GM23338 (cell line): ENCODE measurements around the gene U2SURP. TPM values are rescaled to one million over a fixed set of nuclear protein-coding genes. Genes with fewer than 3 reads are reported as not detected.

Experiments
- ATAC-seq: fragments of 200-7000 bp; cut with Tn5 transposase; 3 replicates; pipeline ENCODE4 v1.9.1; 2020
- DNase-seq: peaks from one replicate; pipeline ENCODE4 v3.0.0-alpha.2; 2015; ENCODE audit warnings: low spot score
- H2AFZ ChIP-seq: fragments of 200-600 bp; sonication (generic); 2 replicates; pipeline ENCODE4 v1.8.0; 2016; ENCODE audit warnings: antibody characterized with exemption, mild to moderate bottlenecking, moderate library complexity
- H3F3A ChIP-seq: fragments of 200-600 bp; sonication (generic); replicated peaks from 2 replicates; pipeline ENCODE4 v1.8.0; 2017; ENCODE audit warnings: antibody characterized with exemption, mixed run types, low read depth
- H3K27ac ChIP-seq: fragments of 200-600 bp; sonication (generic); 2 replicates; pipeline ENCODE4 v1.6.1; 2016; ENCODE audit warnings: low read depth
- H3K27me3 ChIP-seq: fragments of 200-600 bp; sonication (generic); 2 replicates; pipeline ENCODE4 v1.8.0; 2016; ENCODE audit warnings: mild to moderate bottlenecking, mixed run types, moderate library complexity; ENCODE audit not compliant: insufficient read depth
- H3K36me3 ChIP-seq: fragments of 200-600 bp; sonication (generic); 2 replicates; pipeline ENCODE4 v1.8.0; 2016; ENCODE audit warnings: mild to moderate bottlenecking; ENCODE audit not compliant: insufficient read depth
- H3K4me1 ChIP-seq: fragments of 200-600 bp; sonication (generic); 2 replicates; pipeline ENCODE4 v1.8.0; 2016; ENCODE audit warnings: mild to moderate bottlenecking, moderate library complexity; ENCODE audit not compliant: insufficient read depth
- H3K4me2 ChIP-seq: fragments of 200-600 bp; sonication (generic); 2 replicates; pipeline ENCODE4 v1.7.1; 2017; ENCODE audit warnings: mixed run types
- H3K4me3 ChIP-seq: fragments of 200-600 bp; sonication (generic); 2 replicates; pipeline ENCODE4 v1.6.1; 2016; ENCODE audit warnings: mixed run types
- H3K79me2 ChIP-seq: fragments of 200-600 bp; sonication (generic); replicated peaks from 2 replicates; pipeline ENCODE4 v1.8.0; 2017; ENCODE audit warnings: mild to moderate bottlenecking; ENCODE audit not compliant: insufficient read depth
- H3K9me2 ChIP-seq: fragments of 200-600 bp; sonication (generic); 2 replicates; pipeline ENCODE4 v1.8.0; 2017; ENCODE audit not compliant: insufficient read depth
- H4K20me1 ChIP-seq: fragments of 200-600 bp; sonication (generic); replicated peaks from 2 replicates; pipeline ENCODE4 v1.8.0; 2017; ENCODE audit warnings: mild to moderate bottlenecking; ENCODE audit not compliant: insufficient read depth
- H3K27ac Mint-ChIP-seq: 2 replicates; pipeline ENCODE4 v1.8.0; 2020; ENCODE audit warnings: inconsistent platforms, mild to moderate bottlenecking, moderate library complexity, mixed read lengths
- H3K27me3 Mint-ChIP-seq: 3 replicates; pipeline ENCODE4 v1.8.0; 2022; ENCODE audit warnings: low read depth, mild to moderate bottlenecking, moderate library complexity, mixed read lengths, inconsistent platforms; ENCODE audit not compliant: insufficient read depth, poor library complexity
- H3K36me3 Mint-ChIP-seq: 3 replicates; pipeline ENCODE4 v1.8.0; 2021; ENCODE audit warnings: low read depth, mild to moderate bottlenecking, inconsistent platforms, moderate library complexity, mixed read lengths
- H3K4me1 Mint-ChIP-seq: 3 replicates; pipeline ENCODE4 v1.8.0; 2020; ENCODE audit warnings: mild to moderate bottlenecking, inconsistent platforms, mixed read lengths
- H3K4me3 Mint-ChIP-seq: 3 replicates; pipeline ENCODE4 v1.8.0; 2021; ENCODE audit warnings: moderate library complexity, mild to moderate bottlenecking, inconsistent platforms, mixed read lengths
- H3K9me3 Mint-ChIP-seq: 3 replicates; pipeline ENCODE4 v1.8.0; 2020; ENCODE audit warnings: moderate library complexity, mild to moderate bottlenecking, inconsistent platforms, mixed read lengths
- CREB1 ChIP-seq: fragments of 250-450 bp; sonication (Bioruptor Pico); IDR thresholded peaks from 2 replicates; pipeline ENCODE4 v1.5.0; 2020; ENCODE audit warnings: low read depth, mild to moderate bottlenecking, moderate library complexity
- EZH2phosphoT487 ChIP-seq: fragments of 200-600 bp; sonication (generic); IDR thresholded peaks from one replicate; pipeline ENCODE4 v1.8.1; 2018; ENCODE audit warnings: antibody characterized with exemption; ENCODE audit not compliant: unreplicated experiment
- JUNB ChIP-seq: IDR thresholded peaks from one replicate; pipeline ENCODE4 v1.6.1; 2016; ENCODE audit warnings: antibody characterized with exemption; ENCODE audit not compliant: unreplicated experiment
- NANOG ChIP-seq: IDR thresholded peaks from 2 replicates; pipeline ENCODE4 v1.6.1; 2016; ENCODE audit warnings: antibody characterized with exemption, borderline replicate concordance
- POLR2AphosphoS5 ChIP-seq: IDR thresholded peaks from 2 replicates; pipeline ENCODE4 v1.6.1; 2016; ENCODE audit warnings: antibody characterized with exemption, low read depth
- STAT1 ChIP-seq: IDR thresholded peaks from one replicate; pipeline ENCODE4 v1.6.1; 2016; ENCODE audit warnings: antibody characterized with exemption; ENCODE audit not compliant: unreplicated experiment
- ZNF114 ChIP-seq: fragments of 250-450 bp; sonication (Bioruptor Pico); IDR thresholded peaks from 2 replicates; pipeline ENCODE4 v1.5.0; 2020; ENCODE audit warnings: mild to moderate bottlenecking, moderate library complexity
- ZNF331 ChIP-seq: fragments of 250-450 bp; sonication (Bioruptor Pico); IDR thresholded peaks from 2 replicates; pipeline ENCODE4 v1.5.0; 2020; ENCODE audit warnings: low read depth, mild to moderate bottlenecking, moderate library complexity
- long read RNA-seq: library from polyadenylated mRNA; unstranded; transcript quantifications from one replicate; pipeline ENCODE4 v2.0.0, GENCODE V29; 2020; ENCODE audit not compliant: unreplicated experiment
- polyA plus RNA-seq: library from polyadenylated mRNA; unstranded; fragments of >200 nt; fragmentation: Nextera tagmentation; extraction: Ambion mirVana; gene quantifications from 2 replicates; pipeline ENCODE4 v1.2.1, GENCODE V29; 2016
- total RNA-seq: library from RNA; depleted of rRNA; stranded (reverse); fragments of >200 nt; shearing (Covaris generic); gene quantifications from 2 replicates; pipeline ENCODE4 v1.2.3, GENCODE V29; 2014; rRNA removed
- TF ChIP-seq, protein P1 (sequence below): IDR thresholded peaks from one replicate; pipeline ENCODE4 v1.6.1; 2018; ENCODE audit warnings: antibody characterized with exemption; ENCODE audit not compliant: unreplicated experiment
- TF ChIP-seq, protein P2 (sequence below): IDR thresholded peaks from 2 replicates; pipeline ENCODE4 v1.6.1; 2016; ENCODE audit warnings: antibody characterized with exemption

The U2SURP gene
- total RNA-seq (108 and 116 TPM in 2 replicates), polyA plus RNA-seq (339 and 372 TPM in 2 replicates)
- long read RNA-seq, transcript U2SURP-215 (6 exons, 588 nt): major isoform, 24 of 54 reads
- long read RNA-seq, partial matches to known transcripts: 23 of 54 reads
- long read RNA-seq, other reads (novel, unspliced or antisense): 7 of 54 reads

DNA sequence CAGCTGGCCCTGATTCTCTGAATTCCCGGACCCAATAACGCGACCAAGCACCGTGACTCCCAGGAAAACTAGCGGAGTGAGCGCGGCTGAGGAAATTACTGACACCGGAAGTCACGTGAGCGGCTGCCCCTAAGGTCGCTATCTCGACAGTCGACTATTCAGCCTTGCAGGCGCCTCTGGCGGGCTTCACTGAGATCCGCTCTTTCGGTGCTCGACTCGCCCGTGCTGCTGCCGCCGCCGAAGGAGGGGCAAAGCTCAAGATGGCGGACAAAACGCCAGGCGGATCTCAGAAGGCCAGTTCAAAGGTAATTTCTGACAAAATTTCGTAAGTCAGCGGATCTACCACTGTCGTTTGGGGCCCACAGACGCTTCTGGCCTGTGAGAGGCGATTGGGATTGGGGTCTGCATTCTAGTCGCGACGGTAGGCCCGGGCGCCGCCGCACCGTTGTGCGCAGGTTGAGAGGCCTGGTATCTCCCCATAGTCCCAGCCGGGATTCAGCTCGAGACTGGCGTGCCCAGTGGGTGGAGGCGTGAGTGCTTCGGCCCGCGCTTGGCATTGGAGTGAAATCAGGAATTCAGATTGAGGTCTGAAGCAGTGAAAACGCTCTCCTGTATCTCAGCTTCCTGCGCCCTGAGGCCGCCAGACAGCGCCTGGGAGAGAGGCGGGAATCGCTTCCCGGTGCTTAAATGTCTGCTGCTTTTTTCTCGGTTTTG is at the start of gene U2SURP:
U2SURP (plus strand) TSS at position 202 of the 714 bp plus-strand sequence; CDS start at position 261, 59 bp downstream.
- Histone ChIP-seq H3K4me3 (peak within 1 kb of the TSS; percentile 88), H2AFZ (peak within 1 kb of the TSS; percentile 49; the same call in 1 of the 2 replicates), H3K4me1 (peaks cover 18% of the 10 kb centered on the region), H3K79me2 (peaks cover 54% of the 10 kb centered on the region), H4K20me1 (peaks cover 18% of the 10 kb centered on the region), H3K27me3 (no peaks in the 10 kb centered on the region), H3K4me2 (peak within 1 kb of the TSS; percentile 85), H3F3A (0 out of 2 replicates have a peak, but pooled peaks cover 4% of the 10 kb centered on the region), H3K27ac (peak within 1 kb of the TSS; percentile 93), H3K36me3 (no peaks in the 10 kb centered on the region), H3K9me2 (no peaks in the 10 kb centered on the region)
- TF ChIP-seq POLR2AphosphoS5 (peak; percentile 88), ZNF331 (CRISPR knock-in tag) (0 out of 2 replicates have a peak, but pooled peaks have one; percentile 28), CREB1 (CRISPR knock-in tag) (peak; percentile 72), JUNB (no peak)
- TF ChIP-seq, protein P1, sequence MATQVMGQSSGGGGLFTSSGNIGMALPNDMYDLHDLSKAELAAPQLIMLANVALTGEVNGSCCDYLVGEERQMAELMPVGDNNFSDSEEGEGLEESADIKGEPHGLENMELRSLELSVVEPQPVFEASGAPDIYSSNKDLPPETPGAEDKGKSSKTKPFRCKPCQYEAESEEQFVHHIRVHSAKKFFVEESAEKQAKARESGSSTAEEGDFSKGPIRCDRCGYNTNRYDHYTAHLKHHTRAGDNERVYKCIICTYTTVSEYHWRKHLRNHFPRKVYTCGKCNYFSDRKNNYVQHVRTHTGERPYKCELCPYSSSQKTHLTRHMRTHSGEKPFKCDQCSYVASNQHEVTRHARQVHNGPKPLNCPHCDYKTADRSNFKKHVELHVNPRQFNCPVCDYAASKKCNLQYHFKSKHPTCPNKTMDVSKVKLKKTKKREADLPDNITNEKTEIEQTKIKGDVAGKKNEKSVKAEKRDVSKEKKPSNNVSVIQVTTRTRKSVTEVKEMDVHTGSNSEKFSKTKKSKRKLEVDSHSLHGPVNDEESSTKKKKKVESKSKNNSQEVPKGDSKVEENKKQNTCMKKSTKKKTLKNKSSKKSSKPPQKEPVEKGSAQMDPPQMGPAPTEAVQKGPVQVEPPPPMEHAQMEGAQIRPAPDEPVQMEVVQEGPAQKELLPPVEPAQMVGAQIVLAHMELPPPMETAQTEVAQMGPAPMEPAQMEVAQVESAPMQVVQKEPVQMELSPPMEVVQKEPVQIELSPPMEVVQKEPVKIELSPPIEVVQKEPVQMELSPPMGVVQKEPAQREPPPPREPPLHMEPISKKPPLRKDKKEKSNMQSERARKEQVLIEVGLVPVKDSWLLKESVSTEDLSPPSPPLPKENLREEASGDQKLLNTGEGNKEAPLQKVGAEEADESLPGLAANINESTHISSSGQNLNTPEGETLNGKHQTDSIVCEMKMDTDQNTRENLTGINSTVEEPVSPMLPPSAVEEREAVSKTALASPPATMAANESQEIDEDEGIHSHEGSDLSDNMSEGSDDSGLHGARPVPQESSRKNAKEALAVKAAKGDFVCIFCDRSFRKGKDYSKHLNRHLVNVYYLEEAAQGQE: peak; percentile 15
- TF ChIP-seq, protein P2, sequence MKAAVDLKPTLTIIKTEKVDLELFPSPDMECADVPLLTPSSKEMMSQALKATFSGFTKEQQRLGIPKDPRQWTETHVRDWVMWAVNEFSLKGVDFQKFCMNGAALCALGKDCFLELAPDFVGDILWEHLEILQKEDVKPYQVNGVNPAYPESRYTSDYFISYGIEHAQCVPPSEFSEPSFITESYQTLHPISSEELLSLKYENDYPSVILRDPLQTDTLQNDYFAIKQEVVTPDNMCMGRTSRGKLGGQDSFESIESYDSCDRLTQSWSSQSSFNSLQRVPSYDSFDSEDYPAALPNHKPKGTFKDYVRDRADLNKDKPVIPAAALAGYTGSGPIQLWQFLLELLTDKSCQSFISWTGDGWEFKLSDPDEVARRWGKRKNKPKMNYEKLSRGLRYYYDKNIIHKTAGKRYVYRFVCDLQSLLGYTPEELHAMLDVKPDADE: peak; percentile 92
- H3K9me3 Mint-ChIP-seq: no peaks in the 10 kb centered on the region
- H3K36me3 Mint-ChIP-seq: no peaks in the 10 kb centered on the region; the same call in 1 of the 3 replicates
- H3K4me3 Mint-ChIP-seq: peak within 1 kb of the TSS; percentile 99
- ATAC-seq (peak; percentile 87), DNase-seq (peak; percentile 100)
- peak within 1 kb of the TSS; percentile 100 for H3K27ac Mint-ChIP-seq
- peaks cover 27% of the 10 kb centered on the region for H3K4me1 Mint-ChIP-seq
- peaks cover 11% of the 10 kb centered on the region for H3K27me3 Mint-ChIP-seq

DNA sequence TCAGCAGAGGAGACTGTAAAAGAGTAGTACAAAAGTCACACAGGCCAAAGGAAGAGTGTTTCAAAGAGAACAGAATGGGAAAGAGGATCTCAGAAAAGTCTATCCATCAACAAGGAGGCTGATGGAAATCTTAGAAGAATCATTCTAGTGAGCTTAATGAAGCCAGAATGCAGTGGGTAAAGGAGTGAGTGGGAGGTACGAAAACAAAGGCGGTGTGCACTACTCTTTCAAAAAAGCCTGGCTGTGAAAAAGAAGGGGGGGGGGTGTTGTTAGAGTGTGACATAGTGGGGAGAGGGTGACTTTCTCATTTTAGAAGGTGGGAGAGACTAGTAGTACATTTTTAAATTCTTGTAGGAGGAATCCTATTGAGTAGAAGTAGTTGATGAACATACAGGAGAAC is 49.6 kb upstream of the U2SURP start:
- no peaks in the 10 kb centered on the region for H4K20me1 ChIP-seq
- Mint-ChIP-seq H3K27ac (no peak overlapping the region), H3K36me3 (no peaks in the 10 kb centered on the region), H3K27me3 (peaks cover 2% of the 10 kb centered on the region), H3K4me1 (peaks cover 12% of the 10 kb centered on the region), H3K4me3 (no peak overlapping the region), H3K9me3 (no peaks in the 10 kb centered on the region)
- no peak overlapping the region for H3K4me3 ChIP-seq
- H3K27ac ChIP-seq: no peak overlapping the region
- H3K79me2 ChIP-seq: no peaks in the 10 kb centered on the region
- H3K4me1 ChIP-seq: peaks cover 3% of the 10 kb centered on the region; the same call in 1 of the 2 replicates
- no peaks in the 10 kb centered on the region; the same call in 1 of the 2 replicates for H3K9me2 ChIP-seq
- no peak overlapping the region for H2AFZ ChIP-seq
- peaks cover 16% of the 10 kb centered on the region for H3K27me3 ChIP-seq
- H3F3A ChIP-seq: no peaks in the 10 kb centered on the region
- H3K36me3 ChIP-seq: no peaks in the 10 kb centered on the region
- DNase-seq (no peak), ATAC-seq (no peak)
- no peak overlapping the region for H3K4me2 ChIP-seq
- TF ChIP-seq ZNF114 (CRISPR knock-in tag): no peak
- no peak for TF ChIP-seq ZNF331 (CRISPR knock-in tag)
- TF ChIP-seq, protein P2: no peak
- no peak for TF ChIP-seq STAT1
- TF ChIP-seq CREB1 (CRISPR knock-in tag): no peak
- no peak for TF ChIP-seq POLR2AphosphoS5
- no peak for TF ChIP-seq JUNB
- no peak for TF ChIP-seq EZH2phosphoT487
- TF ChIP-seq NANOG: no peak
